GM18511 (cell line): Measurements from ENCODE around the gene TBX21.

ENCODE experiments used
- ATAC-seq: cut with Tn5 transposase; IDR thresholded peaks from one replicate; pipeline ENCODE4 v1.9.1; 2021; ENCODE audit warnings: mild to moderate bottlenecking, moderate library complexity; ENCODE audit not compliant: unreplicated experiment

Gene TBX21, protein sequence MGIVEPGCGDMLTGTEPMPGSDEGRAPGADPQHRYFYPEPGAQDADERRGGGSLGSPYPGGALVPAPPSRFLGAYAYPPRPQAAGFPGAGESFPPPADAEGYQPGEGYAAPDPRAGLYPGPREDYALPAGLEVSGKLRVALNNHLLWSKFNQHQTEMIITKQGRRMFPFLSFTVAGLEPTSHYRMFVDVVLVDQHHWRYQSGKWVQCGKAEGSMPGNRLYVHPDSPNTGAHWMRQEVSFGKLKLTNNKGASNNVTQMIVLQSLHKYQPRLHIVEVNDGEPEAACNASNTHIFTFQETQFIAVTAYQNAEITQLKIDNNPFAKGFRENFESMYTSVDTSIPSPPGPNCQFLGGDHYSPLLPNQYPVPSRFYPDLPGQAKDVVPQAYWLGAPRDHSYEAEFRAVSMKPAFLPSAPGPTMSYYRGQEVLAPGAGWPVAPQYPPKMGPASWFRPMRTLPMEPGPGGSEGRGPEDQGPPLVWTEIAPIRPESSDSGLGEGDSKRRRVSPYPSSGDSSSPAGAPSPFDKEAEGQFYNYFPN

GRCh38 chr17:47733047-47733673 lies at the start of gene TBX21:
Gene TBX21, plus strand, starts transcription at chr17:47733236. Its CDS starts 219 bp downstream, at chr17:47733455.
- peak; percentile 59 for ATAC-seq

- no peak for ATAC-seq
These were observed 49.0 kb upstream of the TBX21 start for GRCh38 chr17:47684025-47684424.

DNA sequence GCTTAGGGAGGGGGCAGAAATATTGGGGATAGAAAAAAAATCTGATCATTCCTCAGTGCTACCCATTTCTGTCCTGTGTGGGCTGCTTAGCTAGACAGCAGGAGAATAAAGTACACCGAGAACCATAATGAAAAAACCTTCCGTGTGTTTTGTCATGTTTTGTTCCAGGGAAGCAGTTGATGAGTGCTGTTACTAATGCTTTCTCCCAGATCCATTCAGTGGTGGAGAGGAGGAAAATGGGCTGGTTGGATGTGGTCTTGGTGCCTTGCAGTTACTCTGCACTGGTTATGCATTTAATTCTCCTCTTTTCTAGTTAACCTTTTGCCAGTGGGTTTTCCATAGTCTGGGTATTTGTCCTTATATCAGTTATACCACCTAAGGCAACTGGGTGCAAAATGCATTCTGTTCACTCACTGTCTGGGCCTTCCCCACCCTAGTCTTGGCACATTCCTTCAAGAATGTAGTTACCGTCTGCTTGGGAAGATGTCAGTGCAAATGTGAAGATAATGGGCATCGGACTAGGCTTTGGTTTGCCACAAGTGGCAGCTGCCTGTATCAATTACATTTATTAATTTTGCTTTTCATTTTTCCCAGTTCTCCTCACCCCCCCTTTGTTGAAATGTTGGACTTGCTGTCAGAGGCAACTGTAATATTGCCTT lies 48.4 kb upstream of the TBX21 start:
- ATAC-seq = no peak

DNA sequence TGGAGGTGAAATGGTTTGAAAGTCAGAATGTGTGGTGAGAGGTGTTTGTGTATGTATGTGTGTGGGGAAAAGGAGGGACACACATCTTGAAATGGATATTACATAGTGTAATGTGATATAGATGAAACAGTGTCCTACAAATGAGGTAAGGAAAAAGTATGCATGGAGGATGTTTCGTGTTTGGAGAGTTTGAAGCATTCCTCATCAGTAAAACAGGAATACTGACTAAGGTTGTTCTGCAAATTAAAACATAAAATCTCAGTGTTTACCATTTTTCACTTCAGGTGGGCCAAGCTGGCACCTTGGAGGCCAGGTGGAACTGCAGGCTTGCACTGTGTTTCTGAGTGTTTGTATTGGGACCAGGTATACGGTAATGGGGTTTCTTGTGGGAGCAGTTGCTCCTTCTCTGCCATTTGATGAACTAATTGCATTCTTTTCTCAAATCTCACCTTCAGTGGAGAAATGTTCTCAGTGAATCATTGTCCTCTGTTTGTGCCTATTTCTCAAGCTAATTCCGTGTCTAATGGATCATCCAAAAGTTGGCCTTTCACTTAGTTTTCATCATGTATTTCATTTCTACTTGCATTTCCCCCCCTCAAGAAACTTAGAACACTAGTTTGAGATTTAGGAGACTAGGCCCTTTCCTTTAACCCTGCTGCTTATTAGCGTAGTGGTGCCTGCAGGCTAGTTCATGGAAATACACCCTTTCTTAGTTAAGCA lies 47.3 kb upstream of the TBX21 start:
- ATAC-seq = no peak

DNA sequence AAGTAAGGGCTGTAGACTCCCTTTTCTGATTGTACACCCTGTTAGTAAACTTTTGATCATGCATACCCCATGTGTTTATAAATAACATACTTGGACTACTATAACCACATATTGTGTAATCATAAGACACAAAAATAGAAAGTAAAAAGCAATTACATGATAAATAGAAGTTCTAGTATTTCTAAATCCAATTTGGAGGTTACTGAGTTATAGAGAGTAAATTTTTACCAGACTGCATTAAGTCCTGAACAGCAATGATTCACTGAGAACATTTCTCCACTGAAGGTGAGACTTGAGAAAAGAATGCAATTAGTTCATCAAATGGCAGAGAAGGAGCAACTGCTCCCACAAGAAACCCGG lies 46.8 kb upstream of the TBX21 start:
- ATAC-seq = no peak

DNA sequence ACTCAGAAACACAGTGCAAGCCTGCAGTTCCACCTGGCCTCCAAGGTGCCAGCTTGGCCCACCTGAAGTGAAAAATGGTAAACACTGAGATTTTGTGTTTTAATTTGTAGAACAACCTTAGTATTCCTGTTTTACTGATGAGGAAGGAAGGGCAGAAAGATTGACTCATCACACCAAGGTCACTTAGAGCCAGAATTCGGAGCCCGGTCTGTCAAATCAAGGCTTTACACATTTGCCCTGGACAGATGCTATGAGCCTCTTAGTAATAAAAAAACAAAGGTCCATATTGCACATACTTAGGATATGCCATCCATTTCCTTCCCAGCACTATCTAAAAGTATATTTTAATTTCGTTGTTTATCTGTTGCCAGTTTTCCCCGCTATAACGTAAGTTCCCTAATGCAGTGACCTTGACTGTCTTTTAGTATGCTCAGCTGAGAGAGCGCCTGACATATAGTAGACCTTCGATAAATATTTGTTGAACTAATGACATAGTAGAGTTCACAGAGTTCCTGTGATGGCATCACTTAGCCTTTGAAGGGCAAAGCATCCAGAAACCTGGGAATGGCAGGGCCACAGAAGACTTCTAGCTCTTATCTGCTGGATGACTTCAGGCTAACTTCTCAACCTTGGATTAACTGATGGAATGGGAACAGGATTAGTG lies 46.2 kb upstream of the TBX21 start:
- no peak for ATAC-seq

DNA sequence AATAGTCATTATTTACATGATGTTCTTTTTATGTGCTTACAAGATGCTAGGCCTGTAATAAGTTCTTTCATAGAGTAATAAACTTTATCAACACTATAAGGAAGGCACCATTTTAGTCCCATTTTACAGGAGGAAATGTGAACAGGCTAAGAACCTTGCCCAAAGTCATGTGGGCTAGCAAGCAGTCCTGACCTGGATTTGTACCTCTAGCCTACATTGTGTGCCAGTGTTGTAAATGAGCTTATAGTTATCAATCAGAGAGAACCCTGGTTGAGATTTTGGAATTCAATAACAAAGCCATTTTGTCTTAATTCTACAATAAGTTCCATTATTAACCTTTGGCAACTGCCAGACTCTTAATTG lies 45.7 kb upstream of the TBX21 start:
- ATAC-seq = no peak

DNA sequence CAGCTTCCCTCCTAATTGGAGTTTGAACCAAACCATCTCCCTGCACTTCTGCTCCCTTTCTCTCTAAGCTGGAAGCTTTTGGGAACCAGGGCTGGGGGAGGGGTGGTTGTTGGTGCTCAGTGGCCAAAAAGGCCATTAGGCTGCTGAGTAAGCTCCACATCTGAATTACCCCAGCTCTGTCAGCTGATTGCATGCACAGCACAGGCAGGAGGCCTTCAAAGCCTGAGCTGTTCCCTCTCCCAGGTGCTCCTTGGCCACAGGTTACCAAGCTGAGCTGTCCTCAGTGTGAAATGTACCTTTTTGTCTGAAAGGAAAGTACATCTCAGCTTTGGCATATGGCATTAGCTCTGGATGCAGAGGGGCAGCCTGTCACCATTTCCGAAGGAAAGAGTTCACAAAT lies 45.3 kb upstream of the TBX21 start:
- no peak for ATAC-seq

DNA sequence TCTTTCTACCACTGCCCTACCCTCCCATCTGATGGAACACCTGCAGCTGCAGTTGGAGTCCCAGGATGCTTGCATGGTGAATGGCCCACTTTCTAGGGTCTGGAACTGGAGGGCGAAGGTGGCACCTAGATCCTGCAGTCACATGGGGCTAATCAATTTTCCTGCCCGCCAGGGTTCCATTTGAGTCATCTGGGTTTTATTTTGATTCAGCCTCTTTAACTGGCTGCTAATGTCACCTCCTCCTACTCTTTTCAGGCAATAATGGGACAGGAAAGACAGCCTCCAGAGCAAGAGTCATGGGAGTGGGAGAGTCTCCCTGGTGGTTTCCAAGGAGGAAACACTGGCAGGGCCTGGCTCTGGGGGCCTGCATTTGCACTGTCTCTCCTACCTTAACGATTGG lies 42.9 kb upstream of the TBX21 start:
- no peak for ATAC-seq

DNA sequence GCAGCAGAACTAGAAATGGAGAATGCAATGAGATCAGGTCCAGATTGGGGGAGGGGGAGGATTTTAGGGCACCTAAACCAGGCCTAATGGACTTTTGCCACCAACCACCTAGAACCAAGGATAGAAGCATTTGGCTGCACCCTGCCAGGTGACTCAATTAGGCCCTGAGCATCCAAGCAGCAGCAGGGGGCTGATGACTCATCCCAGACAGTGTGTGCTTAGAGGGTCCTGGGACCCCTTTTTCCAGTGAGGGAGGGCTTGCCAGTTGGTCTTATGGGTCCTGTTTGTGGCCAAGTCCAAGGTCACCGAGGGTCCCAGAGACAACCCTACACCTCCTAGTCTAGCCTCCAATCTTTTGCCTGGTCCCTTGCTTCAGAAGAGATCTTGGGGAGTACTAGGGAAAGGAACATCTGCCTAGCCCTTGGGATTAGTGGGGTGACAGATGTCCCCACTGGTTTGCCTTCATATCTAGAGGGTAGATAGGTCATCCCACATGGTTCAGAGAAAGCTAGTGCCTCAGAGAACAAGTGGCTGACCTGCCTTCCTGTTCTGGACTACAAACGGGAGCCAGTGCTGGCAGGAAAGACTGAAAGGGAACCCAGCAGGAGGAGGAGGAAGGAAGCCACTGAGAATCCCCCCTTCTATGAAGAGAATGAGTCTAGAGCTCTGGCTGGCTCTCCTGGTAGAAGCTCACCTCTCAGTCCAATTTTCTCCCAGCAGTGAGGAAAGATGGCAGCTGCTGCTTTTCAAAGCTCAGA lies 40.7 kb upstream of the TBX21 start:
- no peak for ATAC-seq

GRCh38 chr17:47692895-47693730 lies 39.9 kb upstream of the TBX21 start:
- ATAC-seq = no peak

- ATAC-seq = no peak
These were observed 39.1 kb upstream of the TBX21 start, which contains the start of gene TBKBP1 for GRCh38 chr17:47693731-47694580. Gene TBKBP1, plus strand, starts transcription at chr17:47694161. Its CDS starts 1,952 bp downstream, at chr17:47696113.

GRCh38 chr17:47694581-47695428 lies 38.2 kb upstream of the TBX21 start:
- ATAC-seq = no peak

DNA sequence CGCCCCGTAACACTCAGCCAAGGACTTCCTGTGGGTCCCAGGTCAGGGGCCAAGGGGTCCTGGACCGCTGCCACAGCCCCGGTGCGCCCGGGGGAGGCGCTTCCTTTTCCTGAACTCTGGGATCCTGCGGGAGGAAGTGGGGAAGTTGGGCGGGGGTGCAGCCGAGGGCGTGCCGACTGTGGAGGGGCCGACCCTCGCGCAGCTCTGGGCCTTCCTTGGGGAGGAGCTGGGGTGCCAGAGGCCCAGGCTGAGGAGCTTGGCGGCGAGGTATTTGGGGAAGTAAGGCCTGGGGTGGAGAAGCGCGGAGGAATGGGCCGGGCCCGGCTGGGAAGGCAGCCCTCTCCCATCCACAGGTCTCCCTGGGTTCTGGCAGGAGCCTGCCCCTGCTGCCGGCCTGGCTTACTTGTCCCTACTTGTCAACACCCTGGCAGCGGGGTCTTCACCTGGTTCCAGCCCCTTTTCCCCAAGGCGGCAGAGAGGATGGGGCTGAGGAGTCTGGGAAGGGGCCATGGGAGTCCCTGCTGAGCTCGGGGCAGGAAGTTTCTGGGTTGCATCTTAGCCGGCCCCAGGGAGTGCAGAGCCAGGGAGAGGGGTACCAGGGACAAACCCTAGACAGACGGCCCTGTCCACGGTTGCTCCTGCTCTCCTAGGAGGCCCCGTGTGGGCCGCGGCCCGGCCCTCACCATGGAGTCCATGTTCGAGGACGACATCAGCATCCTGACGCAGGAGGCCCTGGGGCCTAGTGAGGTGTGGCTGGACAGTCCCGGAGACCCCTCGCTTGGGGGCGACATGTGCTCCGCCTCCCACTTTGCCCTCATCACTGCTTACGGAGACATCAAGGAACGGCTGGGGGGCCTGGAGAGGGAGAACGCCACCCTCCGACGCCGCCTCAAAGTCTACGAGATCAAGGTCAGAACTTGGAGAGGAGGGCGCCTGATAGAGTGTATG lies 37.3 kb upstream of the TBX21 start:
- no peak for ATAC-seq

GRCh38 chr17:47696717-47697642 lies 36.1 kb upstream of the TBX21 start:
- ATAC-seq = no peak
